ENCODE measurements around the gene NFYA. TPM values are rescaled to one million over a fixed set of nuclear protein-coding genes. Genes with fewer than 3 reads are reported as not detected.

The NFYA gene
- total RNA-seq, 2 experiments from 2014 or later: 26.7 to 27.3 TPM

DNA sequence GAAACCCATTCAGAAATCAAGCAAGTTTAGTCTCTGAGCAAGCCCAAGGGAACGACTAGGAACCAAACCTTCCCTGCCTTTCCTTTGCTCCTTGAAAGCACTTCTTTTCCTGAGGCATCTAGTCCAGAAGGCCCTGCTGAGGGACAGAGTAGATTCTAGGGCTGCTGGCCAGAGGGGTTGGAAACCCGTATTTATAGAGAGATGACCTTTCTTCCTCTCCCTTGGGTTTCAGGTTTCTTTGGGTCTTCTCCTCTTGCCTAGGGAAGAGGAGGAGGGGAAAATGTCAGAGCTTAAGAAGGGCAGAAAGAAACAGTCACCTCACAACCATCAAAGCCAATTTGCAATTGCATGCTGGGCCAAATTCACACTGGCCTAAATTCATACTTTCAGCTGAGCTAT lies 14.0 kb upstream of the NFYA start:
- no peaks in the 10 kb centered on the region for H3K9me3 Mint-ChIP-seq
- intact Hi-C loops (cut with DNase I, micrococcal nuclease): no loop called here
- H3K9me3 ChIP-seq (ENCODE audit: control insufficient read depth in 1 of 2, insufficient read depth in 1 of 2, low read length in 2 of 2): no peaks in the 10 kb centered on the region
- peaks cover 23% of the 10 kb centered on the region for H3K36me3 ChIP-seq (ENCODE audit: insufficient read depth, low read length)
- H3K27me3 Mint-ChIP-seq: no peaks in the 10 kb centered on the region
- H3K4me3 ChIP-seq (ENCODE audit: low read length): no peak overlapping the region
- ChIA-PET POLR2A (no interaction called here), CTCF (no interaction called here)
- no peaks in the 10 kb centered on the region for H3K4me1 ChIP-seq (ENCODE audit: insufficient read depth, low read length)
- H3K27ac ChIP-seq (ENCODE audit: low read depth in 1 of 2, low read length in 2 of 2): no peak overlapping the region
- H3K36me3 Mint-ChIP-seq (ENCODE audit: low read depth): peaks cover 60% of the 10 kb centered on the region
- H3K27ac Mint-ChIP-seq: no peak overlapping the region
- peaks cover 4% of the 10 kb centered on the region for H3K4me1 Mint-ChIP-seq (ENCODE audit: low read depth)
- ATAC-seq (ENCODE audit: poor library complexity) (no peak), DNase-seq (no peak)
- TF ChIP-seq, protein P1, sequence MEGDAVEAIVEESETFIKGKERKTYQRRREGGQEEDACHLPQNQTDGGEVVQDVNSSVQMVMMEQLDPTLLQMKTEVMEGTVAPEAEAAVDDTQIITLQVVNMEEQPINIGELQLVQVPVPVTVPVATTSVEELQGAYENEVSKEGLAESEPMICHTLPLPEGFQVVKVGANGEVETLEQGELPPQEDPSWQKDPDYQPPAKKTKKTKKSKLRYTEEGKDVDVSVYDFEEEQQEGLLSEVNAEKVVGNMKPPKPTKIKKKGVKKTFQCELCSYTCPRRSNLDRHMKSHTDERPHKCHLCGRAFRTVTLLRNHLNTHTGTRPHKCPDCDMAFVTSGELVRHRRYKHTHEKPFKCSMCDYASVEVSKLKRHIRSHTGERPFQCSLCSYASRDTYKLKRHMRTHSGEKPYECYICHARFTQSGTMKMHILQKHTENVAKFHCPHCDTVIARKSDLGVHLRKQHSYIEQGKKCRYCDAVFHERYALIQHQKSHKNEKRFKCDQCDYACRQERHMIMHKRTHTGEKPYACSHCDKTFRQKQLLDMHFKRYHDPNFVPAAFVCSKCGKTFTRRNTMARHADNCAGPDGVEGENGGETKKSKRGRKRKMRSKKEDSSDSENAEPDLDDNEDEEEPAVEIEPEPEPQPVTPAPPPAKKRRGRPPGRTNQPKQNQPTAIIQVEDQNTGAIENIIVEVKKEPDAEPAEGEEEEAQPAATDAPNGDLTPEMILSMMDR (IDR thresholded peaks at IDR 0.05): no peak
- no peak overlapping the region for H3K4me3 Mint-ChIP-seq
- H3K27me3 ChIP-seq (ENCODE audit: control insufficient read depth in 1 of 2, insufficient read depth in 2 of 2, low read length in 2 of 2): no peaks in the 10 kb centered on the region

DNA sequence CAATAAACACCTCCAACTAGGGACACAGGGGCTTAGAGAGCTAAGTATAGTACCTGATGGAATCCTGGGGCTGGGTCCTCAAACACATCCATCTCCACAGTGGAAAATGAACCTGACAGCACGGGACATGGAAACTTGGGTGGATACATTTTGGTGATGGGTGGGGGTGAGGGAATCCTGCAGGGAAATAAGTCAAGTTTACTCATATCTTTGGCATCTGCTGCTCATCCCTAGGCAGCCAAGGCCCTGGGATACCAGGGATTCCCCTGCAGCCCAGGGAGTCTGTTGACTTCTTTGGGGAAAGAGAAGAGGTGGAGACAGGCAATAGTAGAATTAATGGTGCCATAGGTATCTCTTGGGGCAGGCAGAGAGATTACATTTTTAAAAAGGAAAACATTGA lies 13.2 kb upstream of the NFYA start:
- ChIA-PET CTCF (no interaction called here), POLR2A (no interaction called here)
- Histone ChIP-seq H3K4me3 (ENCODE audit: low read length) (no peak overlapping the region), H3K27ac (ENCODE audit: low read depth in 1 of 2, low read length in 2 of 2) (no peak overlapping the region), H3K27me3 (ENCODE audit: control insufficient read depth in 1 of 2, insufficient read depth in 2 of 2, low read length in 2 of 2) (no peaks in the 10 kb centered on the region), H3K9me3 (ENCODE audit: control insufficient read depth in 1 of 2, insufficient read depth in 1 of 2, low read length in 2 of 2) (no peaks in the 10 kb centered on the region), H3K4me1 (ENCODE audit: insufficient read depth, low read length) (no peaks in the 10 kb centered on the region), H3K36me3 (ENCODE audit: insufficient read depth, low read length) (peaks cover 30% of the 10 kb centered on the region)
- H3K4me3 Mint-ChIP-seq: no peak overlapping the region
- no peak for DNase-seq
- peaks cover 68% of the 10 kb centered on the region for H3K36me3 Mint-ChIP-seq (ENCODE audit: low read depth)
- no peak overlapping the region for H3K27ac Mint-ChIP-seq
- intact Hi-C loops (cut with DNase I, micrococcal nuclease): no loop called here
- TF ChIP-seq, protein P1 (IDR thresholded peaks at IDR 0.05): no peak
- H3K4me1 Mint-ChIP-seq (ENCODE audit: low read depth): peaks cover 4% of the 10 kb centered on the region
- no peak for ATAC-seq (ENCODE audit: poor library complexity)
- no peaks in the 10 kb centered on the region for H3K9me3 Mint-ChIP-seq
- H3K27me3 Mint-ChIP-seq: no peaks in the 10 kb centered on the region

- no peaks in the 10 kb centered on the region for H3K9me3 Mint-ChIP-seq
- intact Hi-C loops (cut with DNase I, micrococcal nuclease): no loop called here
- CTCF ChIA-PET: no interaction called here
- H3K27me3 ChIP-seq (ENCODE audit: control insufficient read depth in 1 of 2, insufficient read depth in 2 of 2, low read length in 2 of 2): no peaks in the 10 kb centered on the region
- ATAC-seq (ENCODE audit: poor library complexity) (no peak), DNase-seq (no peak)
- peaks cover 48% of the 10 kb centered on the region for H3K36me3 ChIP-seq (ENCODE audit: insufficient read depth, low read length)
- no peak overlapping the region for H3K27ac Mint-ChIP-seq
- peaks cover 4% of the 10 kb centered on the region for H3K4me1 Mint-ChIP-seq (ENCODE audit: low read depth)
- POLR2A ChIA-PET: no interaction called here
- no peaks in the 10 kb centered on the region for H3K9me3 ChIP-seq (ENCODE audit: control insufficient read depth in 1 of 2, insufficient read depth in 1 of 2, low read length in 2 of 2)
- H3K27me3 Mint-ChIP-seq: no peaks in the 10 kb centered on the region
- H3K4me1 ChIP-seq (ENCODE audit: insufficient read depth, low read length): no peaks in the 10 kb centered on the region
- peaks cover 81% of the 10 kb centered on the region for H3K36me3 Mint-ChIP-seq (ENCODE audit: low read depth)
- H3K4me3 ChIP-seq (ENCODE audit: low read length): no peak overlapping the region
- TF ChIP-seq, protein P1 (IDR thresholded peaks at IDR 0.05): no peak
- no peak overlapping the region for H3K27ac ChIP-seq (ENCODE audit: low read depth in 1 of 2, low read length in 2 of 2)
- H3K4me3 Mint-ChIP-seq: no peak overlapping the region
These were observed 11.5 kb upstream of the NFYA start for GRCh38 chr6:41061196-41061726.
